ENCODE measurements around the gene SYDE1. TPM values are rescaled to one million over a fixed set of nuclear protein-coding genes. Genes with fewer than 3 reads are reported as not detected.

Gene SYDE1
- total RNA-seq, 1 experiment from 2014 or later: 47.7 TPM

GRCh38 chr19:15099017-15099582 lies 8.1 kb upstream of the SYDE1 start:
- no TSS peak for BruUV-seq (replicated peaks)
- TF ChIP-seq CTCF (IDR thresholded peaks at IDR 0.05) (no peak), SIN3A (IDR thresholded peaks at IDR 0.05; ENCODE audit: borderline replicate concordance, insufficient read depth, low read depth, low read length) (no peak), POLR2AphosphoS5 (IDR thresholded peaks at IDR 0.05; ENCODE audit: low read depth, low read length) (no peak), REST (IDR thresholded peaks at IDR 0.05; ENCODE audit: insufficient read depth in 1 of 2, low read depth in 2 of 2, low read length in 1 of 2) (no peak), TCF7L2 (IDR thresholded peaks at IDR 0.05; ENCODE audit: low read depth, low read length) (no peak)
- intact Hi-C loops (cut with micrococcal nuclease; ENCODE audit: unreplicated experiment): no loop called here

GRCh38 chr19:15101479-15102082 lies 5.6 kb upstream of the SYDE1 start:
- peak; percentile 30 for DNase-seq (ENCODE audit: low read depth, low spot score)
- peaks cover 4% of the 10 kb centered on the region; the same call in 1 of the 2 replicates for H3K4me1 ChIP-seq (ENCODE audit: control insufficient read depth, insufficient read depth, low read length)
- intact Hi-C loops (cut with micrococcal nuclease; ENCODE audit: unreplicated experiment): no loop called here
- in situ Hi-C loops (cut with HindIII; ENCODE audit: low pct_unique_long_range_greater_than_20kb, low sequenced_read_pairs): no loop called here
- BruUV-seq (replicated peaks): no TSS peak
- TF ChIP-seq POLR2AphosphoS5 (IDR thresholded peaks at IDR 0.05; ENCODE audit: low read depth, low read length): no peak
- TF ChIP-seq CTCF (IDR thresholded peaks at IDR 0.05): peak; percentile 78
- H3K9me3 ChIP-seq (ENCODE audit: control insufficient read depth, insufficient read depth, low read depth, low read length): peaks cover 4% of the 10 kb centered on the region; the same call in 1 of the 2 replicates
- no peak overlapping the region for H3K27ac ChIP-seq (ENCODE audit: low read length)
- CTCF ChIA-PET: interaction anchor here (0.5 to 1.1 kb wide), 8 partner anchors 10 to 435 kb away, joined by 3 to 12 read pairs (median 4); no protein-coding TSS in a partner anchor
- H3K4me3 ChIP-seq (ENCODE audit: low read depth in 2 of 2, low read length in 2 of 2): no peak overlapping the region
- peak; percentile 69 for ATAC-seq
- POLR2A ChIA-PET: no interaction called here
- H3K27me3 ChIP-seq (ENCODE audit: control insufficient read depth, insufficient read depth, low read length): no peaks in the 10 kb centered on the region
- no peaks in the 10 kb centered on the region for H3K36me3 ChIP-seq (ENCODE audit: control insufficient read depth, insufficient read depth, low read length)

More at GRCh38 chr19:15099017-15099582, 8.1 kb upstream of the SYDE1 start:
- CTCF ChIA-PET: interaction anchor here (0.6 to 1.2 kb wide), 2 partner anchors 9 to 62 kb away, joined by 3 to 4 read pairs; no protein-coding TSS in a partner anchor
- Histone ChIP-seq H3K4me3 (ENCODE audit: low read depth in 2 of 2, low read length in 2 of 2) (no peak overlapping the region), H3K36me3 (ENCODE audit: control insufficient read depth, insufficient read depth, low read length) (no peaks in the 10 kb centered on the region), H3K9me3 (ENCODE audit: control insufficient read depth, insufficient read depth, low read depth, low read length) (peaks cover 4% of the 10 kb centered on the region; the same call in 1 of the 2 replicates), H3K27ac (ENCODE audit: low read length) (no peak overlapping the region), H3K27me3 (ENCODE audit: control insufficient read depth, insufficient read depth, low read length) (no peaks in the 10 kb centered on the region), H3K4me1 (ENCODE audit: control insufficient read depth, insufficient read depth, low read length) (no peaks in the 10 kb centered on the region)
- DNase-seq (ENCODE audit: low read depth, low spot score) (no peak), ATAC-seq (no peak)
- POLR2A ChIA-PET: no interaction called here
- in situ Hi-C loops (cut with HindIII; ENCODE audit: low pct_unique_long_range_greater_than_20kb, low sequenced_read_pairs): no loop called here
